Natural killer cell (primary cell): Measurements from ENCODE around the gene FITM2. TPM values are rescaled to one million over a fixed set of nuclear protein-coding genes. Genes with fewer than 3 reads are reported as not detected.

Source experiments
- ATAC-seq, 3 donors: fragments of 150-1000 bp in 2 of 3; fragments of 200-7000 bp in 1 of 3; cut with Tn5 transposase; 1 replicate in 1 of 3; 2 replicates in 2 of 3; pipeline ENCODE4 v1.10.0; 2021; ENCODE audit warnings: mild to moderate bottlenecking in 2 of 3, moderate library complexity in 2 of 3
- DNase-seq, 2 donors: peaks; one replicate each; pipeline versions ENCODE4 v3.0.0 to v3.0.0-alpha.2; 2013 to 2021; ENCODE audit warnings: mixed read lengths in 1 of 2
- H3K27ac ChIP-seq: one replicate; pipeline ENCODE4 v1.5.1; 2013; ENCODE audit warnings: mild to moderate bottlenecking, low read length
- H3K27me3 ChIP-seq: one replicate; pipeline ENCODE4 v1.6.1; 2013; ENCODE audit warnings: low read length; ENCODE audit not compliant: control insufficient read depth, insufficient read depth
- H3K36me3 ChIP-seq: one replicate; pipeline ENCODE4 v1.6.1; 2013; ENCODE audit warnings: low read length; ENCODE audit not compliant: control insufficient read depth, insufficient read depth
- H3K4me1 ChIP-seq: one replicate; pipeline ENCODE4 v1.6.1; 2013; ENCODE audit warnings: low read length; ENCODE audit not compliant: control insufficient read depth, insufficient read depth
- H3K4me3 ChIP-seq: one replicate; pipeline ENCODE4 v1.5.1; 2013; ENCODE audit warnings: low read length
- H3K9me3 ChIP-seq: one replicate; pipeline ENCODE4 v1.6.1; 2013; ENCODE audit warnings: low read length; ENCODE audit not compliant: control insufficient read depth, insufficient read depth
- H3K27ac Mint-ChIP-seq, 2 donors: one replicate each; pipeline ENCODE4 v1.8.0; 2022; ENCODE audit warnings: mild to moderate bottlenecking in 2 of 2, mixed read lengths in 2 of 2, moderate library complexity in 1 of 2
- H3K27me3 Mint-ChIP-seq, 2 donors: one replicate each; pipeline ENCODE4 v1.8.0; 2022; ENCODE audit warnings: low read depth in 2 of 2, mixed read lengths in 2 of 2
- H3K36me3 Mint-ChIP-seq: one replicate; pipeline ENCODE4 v1.8.0; 2022; ENCODE audit warnings: mixed read lengths
- H3K4me1 Mint-ChIP-seq, 2 donors: one replicate each; pipeline ENCODE4 v1.8.0; 2022; ENCODE audit warnings: mixed read lengths in 2 of 2
- H3K4me3 Mint-ChIP-seq: one replicate; pipeline ENCODE4 v1.8.0; 2022; ENCODE audit warnings: mild to moderate bottlenecking, moderate library complexity, mixed read lengths
- H3K9me3 Mint-ChIP-seq, 2 donors: one replicate each; pipeline ENCODE4 v1.8.0; 2022; ENCODE audit warnings: mixed read lengths in 2 of 2
- CTCF ChIP-seq: fragments of 200-600 bp; IDR thresholded peaks from one replicate; pipeline ENCODE4 v1.8.0; 2022; ENCODE audit warnings: antibody characterized with exemption
- WGBS: methylation state at CpG from one replicate; pipeline ENCODE4 v1.1.7; 2013; ENCODE audit warnings: missing lambda C conversion rate; ENCODE audit not compliant: insufficient coverage; 5-methylcytosine and 5-hydroxymethylcytosine counted together
- intact Hi-C: fragments of 100-400 bp; cut with micrococcal nuclease; formaldehyde crosslinking; loops from one replicate; pipeline ENCODE4 v1.14.2; 2022
- total RNA-seq, 4 donors: library from RNA; stranded (reverse); fragments of 120-200 nt in 1 of 4; gene quantifications; one replicate each; pipeline versions ENCODE4 v1.2.3 to v1.2.4, GENCODE V29; 2013 to 2022

Gene FITM2
- total RNA-seq, 3 donors from 2014 or later (not counting 1 experiment from before 2014, with no cell fraction given) = 3.7 to 6.0 (median 3.9) TPM

DNA sequence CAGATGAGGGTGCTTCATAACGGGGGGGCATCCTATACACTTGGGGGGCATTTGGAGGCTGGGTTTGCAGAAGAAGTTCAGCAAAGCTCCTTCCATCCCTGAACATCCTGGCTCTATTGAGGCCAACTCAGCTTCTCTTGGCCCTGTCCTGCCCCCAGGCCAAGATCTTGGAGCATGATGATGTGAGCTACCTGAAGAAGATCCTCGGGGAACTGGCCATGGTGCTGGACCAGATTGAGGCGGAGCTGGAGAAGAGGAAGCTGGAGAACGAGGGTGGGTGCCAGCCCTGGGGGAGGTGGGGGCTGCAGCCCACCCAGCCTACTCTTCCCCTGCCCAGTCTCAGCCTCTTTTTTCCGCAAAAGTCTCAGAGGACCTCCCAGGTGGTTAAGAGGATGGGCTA, 46.7 kb downstream of the FITM2 start:
- Histone ChIP-seq H3K9me3 (no peaks in the 10 kb centered on the region), H3K4me1 (no peaks in the 10 kb centered on the region), H3K4me3 (no peak overlapping the region), H3K27me3 (no peaks in the 10 kb centered on the region), H3K36me3 (no peaks in the 10 kb centered on the region), H3K27ac (no peak overlapping the region)
- no peaks in the 10 kb centered on the region for H3K4me1 Mint-ChIP-seq
- H3K9me3 Mint-ChIP-seq = no peaks in the 10 kb centered on the region
- DNase-seq = no peak
- ATAC-seq = no peak
- no peak for TF ChIP-seq CTCF
- no peak overlapping the region for H3K27ac Mint-ChIP-seq
- H3K27me3 Mint-ChIP-seq = no peaks in the 10 kb centered on the region
- WGBS = 65% methylated on average over 5 of the region's 5 CpGs
- intact Hi-C loops = no loop called here
- no peaks in the 10 kb centered on the region for H3K36me3 Mint-ChIP-seq
- H3K4me3 Mint-ChIP-seq = no peak overlapping the region

DNA sequence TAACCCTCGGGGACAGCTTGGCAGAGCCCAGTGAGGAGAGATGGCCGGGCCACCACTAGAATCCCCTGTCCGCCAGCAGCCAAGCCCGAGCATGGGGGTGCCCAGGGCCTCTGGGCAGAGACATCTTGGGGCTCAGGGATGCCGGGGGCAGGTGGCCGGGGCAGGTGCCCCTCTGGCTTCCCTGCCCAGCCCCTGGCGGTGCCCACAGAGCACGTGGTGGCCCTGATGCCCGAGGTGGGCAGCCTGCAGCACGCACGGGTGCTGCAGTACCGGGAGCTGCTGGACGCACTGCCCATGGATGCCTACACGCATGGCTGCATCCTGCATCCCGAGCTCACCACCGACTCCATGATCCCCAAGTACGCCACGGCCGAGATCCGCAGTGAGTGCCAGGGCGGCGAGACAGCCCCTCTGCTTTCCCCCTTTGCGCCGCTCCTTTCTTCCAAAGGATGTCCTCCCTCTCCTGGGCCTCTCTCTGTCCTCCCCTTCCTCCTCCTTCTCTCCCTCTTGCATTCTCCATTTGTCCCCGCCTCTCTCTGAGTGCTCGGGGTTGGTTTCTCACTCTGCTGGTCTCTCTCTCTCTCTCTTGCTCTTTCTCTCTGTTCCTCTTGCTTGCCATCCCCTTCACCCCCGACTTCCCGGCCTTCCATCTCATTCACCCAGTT, 52.6 kb downstream of the FITM2 start:
- no peak for TF ChIP-seq CTCF

GRCh38 chr20:44256961-44257360, 54.0 kb downstream of the FITM2 start:
- Mint-ChIP-seq H3K36me3 (no peaks in the 10 kb centered on the region), H3K4me3 (no peak overlapping the region), H3K27me3 (peaks cover 0 to 2% of the 10 kb centered on the region in 2 donors), H3K9me3 (no peaks in the 10 kb centered on the region), H3K4me1 (no peaks in the 10 kb centered on the region), H3K27ac (no peak overlapping the region)
- TF ChIP-seq CTCF = no peak
- intact Hi-C loops = no loop called here
- 94% methylated on average over 21 of the region's 21 CpGs for WGBS
- no peak for DNase-seq
- Histone ChIP-seq H3K27ac (no peak overlapping the region), H3K4me1 (no peaks in the 10 kb centered on the region), H3K36me3 (no peaks in the 10 kb centered on the region), H3K27me3 (no peaks in the 10 kb centered on the region), H3K9me3 (no peaks in the 10 kb centered on the region), H3K4me3 (no peak overlapping the region)
- ATAC-seq = peak in 1 of 3 donors; percentile 21

More for the DNA sequence above, 52.6 kb downstream of the FITM2 start:
- Mint-ChIP-seq H3K4me3 (no peak overlapping the region), H3K4me1 (no peaks in the 10 kb centered on the region), H3K27me3 (no peaks in the 10 kb centered on the region), H3K9me3 (no peaks in the 10 kb centered on the region), H3K36me3 (no peaks in the 10 kb centered on the region), H3K27ac (no peak overlapping the region)
- ATAC-seq (no peak), DNase-seq (no peak)
- H3K4me1 ChIP-seq = no peaks in the 10 kb centered on the region
- H3K27ac ChIP-seq = no peak overlapping the region
- no peaks in the 10 kb centered on the region for H3K36me3 ChIP-seq
- no peak overlapping the region for H3K4me3 ChIP-seq
- H3K27me3 ChIP-seq = no peaks in the 10 kb centered on the region
- H3K9me3 ChIP-seq = no peaks in the 10 kb centered on the region
- WGBS = 92% methylated on average over 28 of the region's 28 CpGs
- intact Hi-C loops = no loop called here

GRCh38 chr20:44255942-44256341, 55.1 kb downstream of the FITM2 start:
- no peak overlapping the region for H3K27ac ChIP-seq
- no peak overlapping the region for H3K27ac Mint-ChIP-seq
- no peaks in the 10 kb centered on the region for H3K4me1 ChIP-seq
- no peak for DNase-seq
- no peaks in the 10 kb centered on the region for H3K9me3 ChIP-seq
- no peaks in the 10 kb centered on the region for H3K36me3 ChIP-seq
- WGBS = no CpG with 5 or more reads among the region's 1 CpG
- no peaks in the 10 kb centered on the region for H3K36me3 Mint-ChIP-seq
- TF ChIP-seq CTCF = no peak
- H3K27me3 ChIP-seq = no peaks in the 10 kb centered on the region
- intact Hi-C loops = no loop called here
- no peak for ATAC-seq
- H3K4me3 Mint-ChIP-seq = no peak overlapping the region
- peaks cover 0 to 2% of the 10 kb centered on the region in 2 donors for H3K27me3 Mint-ChIP-seq
- no peaks in the 10 kb centered on the region for H3K9me3 Mint-ChIP-seq
- H3K4me3 ChIP-seq = no peak overlapping the region
- H3K4me1 Mint-ChIP-seq = no peaks in the 10 kb centered on the region
